GOT3 (cell line): Measurements from ENCODE around the gene PGAM2.
"Not testable (repeated sequence)": the region's sequence is repeated elsewhere in the genome, so short reads cannot be mapped to it uniquely, and the experiment has no call there.

Source experiments
- DNase-seq: peaks from one replicate; lab custom pipeline; 2025; ENCODE audit warnings: mixed read lengths; lab: John Stamatoyannopoulos, UW

The PGAM2 gene

GRCh38 chr7:44050121-44050914 is 15.0 kb downstream of the PGAM2 start:
- DNase-seq, result no peak

GRCh38 chr7:44048031-44048795 is 17.2 kb downstream of the PGAM2 start:
- no peak for DNase-seq

- DNase-seq, result no peak
These were observed 18.9 kb downstream of the PGAM2 start for GRCh38 chr7:44046321-44047061.

GRCh38 chr7:44045226-44046014 is 19.9 kb downstream of the PGAM2 start:
- DNase-seq, result no peak

GRCh38 chr7:44044315-44045225 is 20.8 kb downstream of the PGAM2 start, which contains the start of gene DBNL:
Gene DBNL, plus strand, starts transcription at chr7:44044702. Its CDS starts 36 bp downstream, at chr7:44044738.
- DNase-seq, result peak; percentile 84

GRCh38 chr7:44043902-44044301 is 21.5 kb downstream of the PGAM2 start:
- DNase-seq, result no peak

GRCh38 chr7:44042221-44042620 is 23.1 kb downstream of the PGAM2 start:
- DNase-seq, result no peak

- not testable (repeated sequence) for DNase-seq
These were observed 24.9 kb downstream of the PGAM2 start for GRCh38 chr7:44040493-44040891.

GRCh38 chr7:44039800-44040492 is 25.4 kb downstream of the PGAM2 start:
- not testable (repeated sequence) for DNase-seq

GRCh38 chr7:44038961-44039558 is 26.3 kb downstream of the PGAM2 start:
- DNase-seq, result not testable (repeated sequence)

- DNase-seq, result not testable (repeated sequence)
These were observed 26.8 kb downstream of the PGAM2 start for GRCh38 chr7:44038553-44038952.

- DNase-seq, result not testable (repeated sequence)
These were observed 27.4 kb downstream of the PGAM2 start for GRCh38 chr7:44037951-44038350.

- DNase-seq, result not testable (repeated sequence)
These were observed 29.0 kb downstream of the PGAM2 start for GRCh38 chr7:44036364-44036763.

- not testable (repeated sequence) for DNase-seq
These were observed 31.2 kb downstream of the PGAM2 start for GRCh38 chr7:44033971-44034844.

- not testable (repeated sequence) for DNase-seq
These were observed 33.3 kb downstream of the PGAM2 start for GRCh38 chr7:44032031-44032430.

GRCh38 chr7:44031319-44031718 is 34.0 kb downstream of the PGAM2 start:
- DNase-seq, result not testable (repeated sequence)

- DNase-seq, result not testable (repeated sequence)
These were observed 35.3 kb downstream of the PGAM2 start for GRCh38 chr7:44030029-44030428.

GRCh38 chr7:44029433-44029832 is 35.9 kb downstream of the PGAM2 start:
- DNase-seq, result not testable (repeated sequence)
